Heart right ventricle (tissue), 16 donors: ENCODE measurements around the gene EDNRB. TPM values are rescaled to one million over a fixed set of nuclear protein-coding genes. Genes with fewer than 3 reads are reported as not detected.

Experiments used
- ATAC-seq, 8 donors: fragments of 200-7000 bp; cut with Tn5 transposase; one replicate each; pipeline ENCODE4 v1.9.1; 2020; ENCODE audit warnings: mild to moderate bottlenecking in 8 of 8, moderate library complexity in 8 of 8, moderate number of reproducible peaks in 1 of 8
- DNase-seq, 2 donors: peaks; one replicate each; pipeline ENCODE4 v3.0.0-alpha.2; 2020
- H3K27ac ChIP-seq, 10 donors: fragments of 200-600 bp; sonication (generic) in 2 of 10; one replicate each; pipeline versions ENCODE4 v1.5.0 to v1.8.0; 2020 to 2022; ENCODE audit warnings: mild to moderate bottlenecking in 3 of 10
- H3K27me3 ChIP-seq, 7 donors: fragments of 200-600 bp; one replicate each; pipeline ENCODE4 v1.8.0; 2021 to 2022; ENCODE audit warnings: mild to moderate bottlenecking in 2 of 7
- H3K36me3 ChIP-seq, 9 donors: fragments of 200-600 bp; sonication (generic) in 1 of 9; one replicate each; pipeline versions ENCODE4 v1.5.0 to v1.8.0; 2020 to 2022; ENCODE audit warnings: mild to moderate bottlenecking in 2 of 9
- H3K4me1 ChIP-seq, 9 donors: fragments of 200-600 bp; sonication (generic) in 1 of 9; one replicate each; pipeline versions ENCODE4 v1.5.0 to v1.8.0; 2020 to 2022; ENCODE audit warnings: mild to moderate bottlenecking in 4 of 9
- H3K4me3 ChIP-seq, 10 donors: fragments of 200-600 bp; sonication (generic) in 2 of 10; one replicate each; pipeline versions ENCODE4 v1.5.0 to v1.8.0; 2020 to 2022; ENCODE audit warnings: mild to moderate bottlenecking in 7 of 10, moderate library complexity in 2 of 10
- H3K9me3 ChIP-seq, 11 donors: fragments of 200-600 bp in 10 of 11; sonication (generic) in 2 of 11; one replicate each; pipeline versions ENCODE4 v1.5.0 to v1.8.0; 2013 to 2022; ENCODE audit warnings: mild to moderate bottlenecking in 2 of 11, control low read depth in 1 of 11, moderate library complexity in 1 of 11
- CTCF ChIP-seq, 9 donors: fragments of 200-600 bp; sonication (generic) in 2 of 9; IDR thresholded peaks; one replicate each; pipeline versions ENCODE4 v1.5.0 to v1.8.0; 2021 to 2022; ENCODE audit warnings: antibody characterized with exemption in 9 of 9, mild to moderate bottlenecking in 5 of 9, moderate library complexity in 1 of 9
- WGBS, 2 donors: extraction: QIAGEN DNeasy Blood & Tissue Kit; methylation state at CpG; one replicate each; pipeline ENCODE4 v1.1.7; 2013; ENCODE audit warnings: inconsistent platforms in 1 of 2; 5-methylcytosine and 5-hydroxymethylcytosine counted together
- intact Hi-C, 10 donors: fragments of 100-400 bp; cut with DNase I; formaldehyde crosslinking; loops; one replicate each; pipeline versions ENCODE4 v1.11.1 to v1.14.2; 2022
- polyA plus RNA-seq, 2 donors: library from polyadenylated mRNA; stranded (reverse); fragments of 200-250 nt; gene quantifications; one replicate each; pipeline ENCODE4 v1.2.3, GENCODE V29; 2013
- total RNA-seq, 10 donors: library from RNA; stranded (reverse); fragmentation: NEBNext Ultra II Directional in 3 of 10; extraction: Animal tissue kit (Norgen Biotek cat#: 25700) in 3 of 10; gene quantifications; one replicate each; pipeline versions ENCODE4 v1.2.1 to v1.2.4, GENCODE V29; 2021 to 2023
- donor health status: Arrhythmogenic right ventricular cardiomyopathy.
- donor health status: ischemic (EF 13 %, LVEDD 7.1; RV severe dilation, severe dysfunction).
- donor health status: healthy with polysubstance abuse.
- donor health status: DM: no; HTN: yes; CAD: no.
- donor health status: DM: no; HTN: no; CAD: no.
- donor health status: ischemic (EF 25% LVEDD 6.9; RV normal size, moderate dysfunction).
- donor health status: ischemic (EF 25% LVEDD 5.7; RV mildly dilated, moderate dysfunction).
- donor health status: healthy.
- donor health status: DM: yes; HTN: yes; CAD: no.
- donor health status: Ischemic cardiomyopathy.
- donor health status: ischemic (EF 35%, LVEDD 5.7; RV mildly dilated, moderate dysfunction).
- donor health status: nonischemic (EF 11% LVEDD 7.7; RV severe dilation, severe dysfunction).
- donor health status: DM: yes; HTN: yes; CAD: no.
- donor health status: PGD.
- donor health status: ischemic (EF 29% LVEDD 5.4; RV normal size, mild dysfunction).
- donor health status: nonischemic (EF 23%, LVEDD 6.1; RV moderate dilation, normal function).

The EDNRB gene
- total and polyA plus RNA-seq, 12 donors = 9.3 to 61.9 (median 19.9) TPM

GRCh38 chr13:77913003-77913402 is 5.6 kb downstream of the EDNRB start:
- no peak for DNase-seq
- H3K27me3 ChIP-seq = no peaks in the 10 kb centered on the region
- peak overlapping the region in 2 of 10 donors; percentile 4 to 11 for H3K27ac ChIP-seq
- no peak for TF ChIP-seq CTCF (IDR thresholded peaks at IDR 0.05)
- H3K4me3 ChIP-seq = peak overlapping the region in 7 of 10 donors; percentile 58 to 75 (median 70)
- no peaks in the 10 kb centered on the region for H3K36me3 ChIP-seq
- WGBS, 2 donors = 69 to 80% methylated on average over 3 of the region's 3 CpGs
- no peak for ATAC-seq
- no peaks in the 10 kb centered on the region for H3K9me3 ChIP-seq
- H3K4me1 ChIP-seq = peaks cover 0 to 60% (median 4%) of the 10 kb centered on the region in 9 donors
- intact Hi-C loops = loop anchor here in 3 of 10 donors (5.0 to 10.0 kb wide), 3 partner anchors 128 to 204 kb away; no protein-coding TSS in a partner anchor

- intact Hi-C loops = loop anchor here in 3 of 10 donors (5.0 to 10.0 kb wide), 3 partner anchors 127 to 206 kb away; no protein-coding TSS in a partner anchor
- WGBS, 2 donors = 66 to 80% methylated on average over 1 of the region's 1 CpG
- peak overlapping the region in 1 of 10 donors; percentile 73 for H3K4me3 ChIP-seq
These were observed 6.9 kb downstream of the EDNRB start for GRCh38 chr13:77911751-77912150.

GRCh38 chr13:77909827-77910226 is 8.8 kb downstream of the EDNRB start:
- intact Hi-C loops = loop anchor here in 3 of 10 donors (5.0 to 10.0 kb wide), 4 partner anchors 75 to 207 kb away; no protein-coding TSS in a partner anchor
- Histone ChIP-seq H3K4me1 (peaks cover 0 to 63% (median 4%) of the 10 kb centered on the region in 9 donors), H3K27me3 (no peaks in the 10 kb centered on the region), H3K27ac (peak overlapping the region in 1 of 10 donors; percentile 34), H3K4me3 (no peak overlapping the region), H3K36me3 (no peaks in the 10 kb centered on the region), H3K9me3 (no peaks in the 10 kb centered on the region)
- no peak for TF ChIP-seq CTCF (IDR thresholded peaks at IDR 0.05)
- 38 to 58% methylated on average over 3 of the region's 3 CpGs for WGBS, 2 donors
- ATAC-seq = no peak
- DNase-seq = no peak

More at GRCh38 chr13:77911751-77912150, 6.9 kb downstream of the EDNRB start:
- TF ChIP-seq CTCF (IDR thresholded peaks at IDR 0.05) = no peak
- no peak for DNase-seq
- no peaks in the 10 kb centered on the region for H3K36me3 ChIP-seq
- no peaks in the 10 kb centered on the region for H3K9me3 ChIP-seq
- peaks cover 0 to 69% (median 4%) of the 10 kb centered on the region in 9 donors for H3K4me1 ChIP-seq
- no peak for ATAC-seq
- H3K27ac ChIP-seq = peak overlapping the region in 3 of 10 donors; percentile 1 to 34 (median 3)
- no peaks in the 10 kb centered on the region for H3K27me3 ChIP-seq

GRCh38 chr13:77908531-77908930 is 10.1 kb downstream of the EDNRB start:
- H3K27me3 ChIP-seq = no peaks in the 10 kb centered on the region
- DNase-seq (no peak), ATAC-seq (no peak)
- no peak for TF ChIP-seq CTCF (IDR thresholded peaks at IDR 0.05)
- H3K4me3 ChIP-seq = no peak overlapping the region
- intact Hi-C loops = loop anchor here in 1 of 10 donors (10.0 kb wide), 1 partner anchor 76 kb away; no protein-coding TSS in a partner anchor
- 91 to 96% methylated on average over 2 of the region's 2 CpGs for WGBS, 2 donors
- peaks cover 0 to 6% (median 0%) of the 10 kb centered on the region in 11 donors for H3K9me3 ChIP-seq
- H3K36me3 ChIP-seq = peaks cover 0 to 4% (median 0%) of the 10 kb centered on the region in 9 donors
- peaks cover 0 to 55% (median 3%) of the 10 kb centered on the region in 9 donors for H3K4me1 ChIP-seq
- peak overlapping the region in 6 of 10 donors; percentile 17 to 52 (median 22) for H3K27ac ChIP-seq
